WI38 (cell line): ENCODE data around the gene GALNS.

Experiments
- H3K4me3 ChIP-seq: 2 replicates; pipeline ENCODE4 v1.5.1; 2011; ENCODE audit warnings: low read depth, mild to moderate bottlenecking, control low read depth, low read length
- CTCF ChIP-seq: IDR thresholded peaks from 2 replicates; pipeline ENCODE4 v1.5.1; 2012; ENCODE audit warnings: low read depth, mild to moderate bottlenecking, control low read depth, low read length

GALNS gene

GRCh38 chr16:88767546-88768070 is 89.1 kb downstream of the GALNS start:
- no peak overlapping the region for H3K4me3 ChIP-seq
- TF ChIP-seq CTCF: no peak

- TF ChIP-seq CTCF: no peak
These were observed 89.8 kb downstream of the GALNS start for GRCh38 chr16:88766975-88767374.

GRCh38 chr16:88764913-88765349 is 91.8 kb downstream of the GALNS start:
- no peak overlapping the region for H3K4me3 ChIP-seq
- TF ChIP-seq CTCF: no peak

More at GRCh38 chr16:88766975-88767374, 89.8 kb downstream of the GALNS start:
- H3K4me3 ChIP-seq: no peak overlapping the region

- no peak for TF ChIP-seq CTCF
- no peak overlapping the region for H3K4me3 ChIP-seq
These were observed 92.7 kb downstream of the GALNS start for GRCh38 chr16:88764080-88764479.
